Trophoblast cell (in vitro differentiated cells and primary cell): Measurements from ENCODE around the gene NALF2. TPM values are rescaled to one million over a fixed set of nuclear protein-coding genes. Genes with fewer than 3 reads are reported as not detected.

Source experiments
- DNase-seq, 2 donors: peaks; one replicate each; pipeline ENCODE4 v3.0.0-alpha.2; 2016
- H2AFZ ChIP-seq: 2 replicates; pipeline ENCODE4 v1.6.1; 2013; ENCODE audit warnings: low read length, moderate library complexity, mild to moderate bottlenecking; ENCODE audit not compliant: insufficient read depth, poor library complexity
- H2AK5ac ChIP-seq: 2 replicates; pipeline ENCODE4 v1.6.1; 2013; ENCODE audit warnings: mild to moderate bottlenecking, low read length
- H2BK120ac ChIP-seq: 2 replicates; pipeline ENCODE4 v1.6.1; 2013; ENCODE audit warnings: low read length, mild to moderate bottlenecking, moderate library complexity; ENCODE audit not compliant: insufficient read depth, poor library complexity
- H2BK12ac ChIP-seq: 2 replicates; pipeline ENCODE4 v1.6.1; 2013; ENCODE audit warnings: mild to moderate bottlenecking, low read length, moderate library complexity
- H2BK5ac ChIP-seq: 2 replicates; pipeline ENCODE4 v1.6.1; 2013; ENCODE audit warnings: low read length, low read depth, moderate library complexity, mild to moderate bottlenecking; ENCODE audit not compliant: poor library complexity
- H3K14ac ChIP-seq: 2 replicates; pipeline ENCODE4 v1.6.1; 2013; ENCODE audit warnings: mild to moderate bottlenecking, low read length
- H3K18ac ChIP-seq: 2 replicates; pipeline ENCODE4 v1.6.1; 2013; ENCODE audit warnings: mild to moderate bottlenecking, low read length
- H3K23ac ChIP-seq: 2 replicates; pipeline ENCODE4 v1.6.1; 2013; ENCODE audit warnings: low read length
- H3K27ac ChIP-seq: 2 replicates; pipeline ENCODE4 v1.5.1; 2013; ENCODE audit warnings: low read depth, mild to moderate bottlenecking, inconsistent platforms, low read length, moderate library complexity
- H3K27me3 ChIP-seq: 2 replicates; pipeline ENCODE4 v1.6.1; 2013; ENCODE audit warnings: inconsistent platforms, mild to moderate bottlenecking, low read length, moderate library complexity; ENCODE audit not compliant: insufficient read depth
- H3K36me3 ChIP-seq, 2 experiments: 1 replicate in 1 of 2; 2 replicates in 1 of 2; pipeline ENCODE4 v1.6.1; 2013; ENCODE audit warnings: low read length in 2 of 2, mild to moderate bottlenecking in 2 of 2, moderate library complexity in 1 of 2; ENCODE audit not compliant: insufficient read depth in 2 of 2, control insufficient read depth in 1 of 2
- H3K4ac ChIP-seq: 2 replicates; pipeline ENCODE4 v1.6.1; 2013; ENCODE audit warnings: low read depth, mild to moderate bottlenecking, low read length, moderate library complexity
- H3K4me1 ChIP-seq, 2 experiments: 1 replicate in 1 of 2; 2 replicates in 1 of 2; pipeline ENCODE4 v1.6.1; 2013; ENCODE audit warnings: low read length in 2 of 2, mild to moderate bottlenecking in 2 of 2, moderate library complexity in 1 of 2; ENCODE audit not compliant: insufficient read depth in 2 of 2, control insufficient read depth in 1 of 2
- H3K4me2 ChIP-seq: 2 replicates; pipeline ENCODE4 v1.6.1; 2013; ENCODE audit warnings: inconsistent platforms, mild to moderate bottlenecking, low read length, moderate library complexity
- H3K4me3 ChIP-seq: 2 replicates; pipeline ENCODE4 v1.5.1; 2013; ENCODE audit warnings: mild to moderate bottlenecking, low read depth, low read length, inconsistent platforms
- H3K79me1 ChIP-seq: one replicate; pipeline ENCODE4 v1.6.1; 2013; ENCODE audit warnings: low read length
- H3K79me2 ChIP-seq: 2 replicates; pipeline ENCODE4 v1.6.1; 2013; ENCODE audit warnings: low read length, mild to moderate bottlenecking; ENCODE audit not compliant: control insufficient read depth, insufficient read depth, poor library complexity
- H3K9ac ChIP-seq: 2 replicates; pipeline ENCODE4 v1.6.1; 2013; ENCODE audit warnings: mild to moderate bottlenecking, low read length
- H3K9me3 ChIP-seq: 2 replicates; pipeline ENCODE4 v1.6.1; 2013; ENCODE audit warnings: low read depth, mild to moderate bottlenecking, control low read depth, inconsistent platforms, low read length; ENCODE audit not compliant: insufficient read depth
- H4K12ac ChIP-seq: 2 replicates; pipeline ENCODE4 v1.6.1; 2013; ENCODE audit warnings: low read depth, mild to moderate bottlenecking, low read length, moderate library complexity
- H4K8ac ChIP-seq: 2 replicates; pipeline ENCODE4 v1.6.1; 2013; ENCODE audit warnings: low read depth, mild to moderate bottlenecking, low read length, moderate library complexity
- H4K91ac ChIP-seq: one replicate; pipeline ENCODE4 v1.6.1; 2013; ENCODE audit warnings: low read depth, mild to moderate bottlenecking, low read length, moderate library complexity
- WGBS: extraction: QIAGEN DNeasy Blood & Tissue Kit; methylation state at CpG from one replicate; pipeline ENCODE4 v1.1.7; 2013; ENCODE audit warnings: missing lambda C conversion rate; ENCODE audit not compliant: insufficient read length, insufficient coverage; ENCODE audit errors: extremely low coverage; 5-methylcytosine and 5-hydroxymethylcytosine counted together
- polyA plus RNA-seq: library from polyadenylated mRNA; stranded (reverse); fragments of 200-250 nt; gene quantifications from 2 replicates; pipeline ENCODE4 v1.2.3, GENCODE V29; 2013

The NALF2 gene
- 0.07 and 0.11 TPM in 2 replicates for polyA plus RNA-seq

DNA sequence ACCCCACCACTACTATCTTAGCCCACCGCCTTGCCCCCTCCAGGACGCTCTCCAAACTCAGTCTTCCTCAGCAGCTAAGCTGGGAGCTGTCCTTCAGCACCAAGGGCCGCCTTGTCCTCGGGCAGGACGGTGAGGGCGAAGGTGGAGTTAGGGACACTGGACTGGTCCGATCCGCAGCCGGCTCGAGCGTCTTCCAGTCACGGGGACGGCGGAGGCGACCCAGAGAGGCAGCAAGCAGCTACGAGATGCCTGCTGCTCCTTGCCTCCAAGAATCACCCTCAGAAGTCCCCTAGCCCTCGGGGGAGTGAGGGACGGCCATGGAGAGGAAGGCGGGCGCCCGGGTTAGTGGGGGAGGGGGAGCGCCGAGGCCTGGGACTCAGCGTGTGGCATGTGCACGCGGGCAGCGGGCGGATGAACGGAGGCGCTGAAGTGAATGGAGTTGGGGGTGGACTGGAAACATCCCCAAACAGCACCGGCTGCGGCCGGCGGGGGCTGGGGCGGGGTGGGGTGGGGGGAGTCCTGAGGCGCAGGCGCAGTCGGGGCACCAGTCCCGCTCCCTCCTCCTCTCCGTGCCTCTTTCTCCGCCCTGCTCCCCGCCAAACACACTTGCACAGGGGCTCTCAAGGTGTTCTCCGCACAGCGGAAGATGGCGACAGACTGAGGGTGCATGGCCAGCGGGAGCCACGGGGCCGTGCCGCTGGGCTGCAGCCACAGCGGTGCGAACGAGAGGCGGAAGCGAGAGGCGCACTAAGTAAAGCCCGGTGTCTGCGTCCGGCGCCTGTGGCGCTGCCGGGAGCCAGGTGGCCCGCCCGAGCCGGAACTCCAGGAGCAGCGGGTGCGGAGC is at the start of gene NALF2:
Gene NALF2, plus strand, starts transcription at position 545 of the 844 bp plus-strand sequence. CDS start 957 bp downstream, outside the sequence.
- Histone ChIP-seq H2AFZ (peak within 1 kb of the TSS; percentile 67), H3K27me3 (peaks cover 16% of the 10 kb centered on the region), H3K79me1 (no peaks in the 10 kb centered on the region), H4K8ac (no peak within 1 kb of the TSS), H2BK5ac (no peak within 1 kb of the TSS), H3K4ac (no peak within 1 kb of the TSS), H3K27ac (no peak within 1 kb of the TSS), H2BK12ac (no peak within 1 kb of the TSS), H2BK120ac (no peak within 1 kb of the TSS), H3K79me2 (no peaks in the 10 kb centered on the region), H4K91ac (no peak within 1 kb of the TSS), H2AK5ac (no peak within 1 kb of the TSS), H3K4me2 (peak within 1 kb of the TSS; percentile 97), H3K36me3 (peaks cover 0 to 1% of the 10 kb centered on the region in 2 experiments), H3K9ac (no peak within 1 kb of the TSS), H3K23ac (no peak within 1 kb of the TSS), H3K18ac (no peak within 1 kb of the TSS), H3K4me3 (peak within 1 kb of the TSS; percentile 72), H3K14ac (no peak within 1 kb of the TSS), H3K4me1 (peaks cover 0 to 5% of the 10 kb centered on the region in 2 experiments), H4K12ac (no peak within 1 kb of the TSS), H3K9me3 (no peaks in the 10 kb centered on the region)
- no CpG with 5 or more reads among the region's 66 CpGs for WGBS
- DNase-seq = peak; percentile 49 to 67

DNA sequence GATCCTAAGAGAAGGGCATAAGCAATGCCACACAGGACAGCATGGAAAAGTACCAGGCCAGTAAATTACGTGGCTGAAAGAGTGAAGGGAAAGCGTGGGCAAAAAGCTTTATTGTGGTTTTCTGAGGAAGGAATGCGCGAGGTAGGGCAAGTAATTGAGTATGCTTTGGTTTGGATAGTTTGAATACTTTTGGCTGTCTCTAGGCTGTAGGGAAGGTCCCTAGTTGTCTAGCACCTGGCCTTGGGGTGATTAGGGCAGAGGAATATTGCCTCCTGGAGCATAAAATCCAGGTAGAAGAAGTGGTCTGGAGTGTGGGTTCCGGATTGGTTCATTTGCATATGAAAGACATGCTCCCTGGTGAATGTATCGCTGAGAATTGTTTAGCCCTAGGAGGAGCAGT is 46.4 kb upstream of the NALF2 start:
- H2BK5ac ChIP-seq = no peak overlapping the region
- no peak overlapping the region for H4K8ac ChIP-seq
- no peaks in the 10 kb centered on the region for H3K79me1 ChIP-seq
- H2AFZ ChIP-seq = no peak overlapping the region
- no peaks in the 10 kb centered on the region for H3K27me3 ChIP-seq
- no peak for DNase-seq
- no peak overlapping the region for H3K23ac ChIP-seq
- H3K36me3 ChIP-seq = no peaks in the 10 kb centered on the region
- H3K4me1 ChIP-seq = no peaks in the 10 kb centered on the region
- no CpG with 5 or more reads among the region's 6 CpGs for WGBS
- H2BK12ac ChIP-seq = no peak overlapping the region
- no peak overlapping the region for H4K12ac ChIP-seq
- no peak overlapping the region for H2BK120ac ChIP-seq
- no peaks in the 10 kb centered on the region for H3K9me3 ChIP-seq
- no peak overlapping the region for H3K9ac ChIP-seq
- H3K14ac ChIP-seq = no peak overlapping the region
- no peak overlapping the region for H4K91ac ChIP-seq
- H3K27ac ChIP-seq = no peak overlapping the region
- H3K18ac ChIP-seq = no peak overlapping the region
- no peak overlapping the region for H3K4me3 ChIP-seq
- H3K4ac ChIP-seq = no peak overlapping the region
- no peak overlapping the region for H3K4me2 ChIP-seq
- no peak overlapping the region for H2AK5ac ChIP-seq
- H3K79me2 ChIP-seq = no peaks in the 10 kb centered on the region

DNA sequence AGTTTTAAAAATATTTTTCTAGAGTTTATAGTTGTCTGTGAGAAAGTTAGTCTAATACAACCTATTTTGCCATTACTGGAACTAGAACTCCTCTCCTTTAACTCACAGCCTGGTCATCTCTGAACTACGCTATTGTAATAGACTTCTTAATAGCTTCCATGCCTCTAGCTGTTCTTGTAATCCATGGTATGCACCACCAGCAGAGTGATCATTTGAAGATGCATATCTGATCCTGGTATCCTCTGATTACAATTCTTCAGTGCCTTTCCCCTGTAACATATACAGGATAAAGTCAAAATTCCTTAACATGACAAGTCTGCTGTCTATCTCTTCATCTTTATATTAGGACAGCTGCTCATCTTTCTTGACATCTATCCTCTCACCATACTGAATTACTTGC is 37.6 kb upstream of the NALF2 start:
- Histone ChIP-seq H2BK12ac (no peak overlapping the region), H3K9me3 (no peaks in the 10 kb centered on the region), H2AFZ (no peak overlapping the region), H4K12ac (no peak overlapping the region), H3K14ac (no peak overlapping the region), H3K79me1 (no peaks in the 10 kb centered on the region), H3K36me3 (no peaks in the 10 kb centered on the region), H3K4ac (no peak overlapping the region), H3K18ac (no peak overlapping the region), H3K27me3 (no peaks in the 10 kb centered on the region), H2AK5ac (no peak overlapping the region), H3K27ac (no peak overlapping the region), H4K8ac (no peak overlapping the region), H3K4me2 (no peak overlapping the region), H2BK5ac (no peak overlapping the region), H3K9ac (no peak overlapping the region), H3K79me2 (no peaks in the 10 kb centered on the region), H3K4me1 (no peaks in the 10 kb centered on the region), H4K91ac (no peak overlapping the region), H2BK120ac (no peak overlapping the region), H3K23ac (no peak overlapping the region), H3K4me3 (no peak overlapping the region)
- no CpG with 5 or more reads among the region's 1 CpG for WGBS
- peak; percentile 53 to 73 for DNase-seq

DNA sequence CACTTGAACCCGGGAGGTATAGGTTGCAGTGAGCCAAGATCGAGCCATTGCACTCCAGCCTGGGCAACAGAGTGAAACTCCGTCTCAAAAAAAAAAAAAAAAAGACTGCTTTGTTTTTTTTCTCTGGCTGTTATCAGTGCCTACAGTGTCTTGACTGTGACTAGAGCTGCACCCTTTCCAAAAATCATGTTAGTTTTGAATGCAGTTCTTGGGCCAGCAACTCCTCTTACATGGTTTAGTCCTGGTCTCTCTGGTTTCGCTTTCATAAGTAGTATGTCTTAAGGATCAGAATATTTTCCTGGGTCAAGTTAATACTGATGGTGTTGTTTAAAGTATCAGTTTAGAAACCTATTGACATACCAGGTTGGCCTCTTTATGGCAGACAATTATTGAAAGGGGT is 34.2 kb upstream of the NALF2 start:
- no peak overlapping the region for H2BK5ac ChIP-seq
- H3K27me3 ChIP-seq = no peaks in the 10 kb centered on the region
- H3K4ac ChIP-seq = no peak overlapping the region
- no peaks in the 10 kb centered on the region for H3K79me2 ChIP-seq
- H4K8ac ChIP-seq = no peak overlapping the region
- H4K12ac ChIP-seq = no peak overlapping the region
- no peak overlapping the region for H3K9ac ChIP-seq
- H2BK12ac ChIP-seq = no peak overlapping the region
- H3K14ac ChIP-seq = no peak overlapping the region
- no CpG with 5 or more reads among the region's 4 CpGs for WGBS
- H3K4me2 ChIP-seq = no peak overlapping the region
- no peak overlapping the region for H3K23ac ChIP-seq
- DNase-seq = no peak
- no peak overlapping the region for H2BK120ac ChIP-seq
- H3K18ac ChIP-seq = no peak overlapping the region
- H3K4me1 ChIP-seq = no peaks in the 10 kb centered on the region
- H2AFZ ChIP-seq = no peak overlapping the region
- H3K36me3 ChIP-seq = no peaks in the 10 kb centered on the region
- H4K91ac ChIP-seq = no peak overlapping the region
- H3K79me1 ChIP-seq = no peaks in the 10 kb centered on the region
- no peak overlapping the region for H3K27ac ChIP-seq
- no peaks in the 10 kb centered on the region for H3K9me3 ChIP-seq
- no peak overlapping the region for H2AK5ac ChIP-seq
- no peak overlapping the region for H3K4me3 ChIP-seq
